Suprapubic skin (tissue), 4 donors: Measurements from ENCODE around the gene PPP1R37.

Experiments used
- CTCF ChIP-seq, 2 donors: fragments of 200-600 bp in 1 of 2; fragments of 450-650 bp in 1 of 2; sonication (generic) in 1 of 2; IDR thresholded peaks; one replicate each; pipeline ENCODE4 v1.5.1; 2016 to 2019; ENCODE audit warnings: antibody characterized with exemption in 2 of 2, mild to moderate bottlenecking in 1 of 2, moderate library complexity in 1 of 2
- POLR2A ChIP-seq, 2 donors: fragments of 450-650 bp; IDR thresholded peaks; one replicate each; pipeline ENCODE4 v1.6.1; 2017; ENCODE audit warnings: antibody characterized with exemption in 2 of 2, mild to moderate bottlenecking in 2 of 2, moderate library complexity in 2 of 2
- POLR2AphosphoS5 ChIP-seq, 3 donors: sonication (generic); formaldehyde crosslinking; IDR thresholded peaks; one replicate each; pipeline ENCODE4 v1.6.1; 2017; ENCODE audit warnings: antibody characterized with exemption in 3 of 3

GRCh38 chr19:45107621-45108150 is 14.7 kb downstream of the PPP1R37 start:
- TF ChIP-seq POLR2AphosphoS5 (IDR thresholded peaks at IDR 0.05) (no peak), CTCF (IDR thresholded peaks at IDR 0.05) (no peak), POLR2A (IDR thresholded peaks at IDR 0.05) (no peak)
